GM08714 (cell line): Measurements from ENCODE around the gene CEP170B.
"Not testable (repeated sequence)": the region's sequence is repeated elsewhere in the genome, so short reads cannot be mapped to it uniquely, and the experiment has no call there.

ENCODE experiments used
- H3K4me3 ChIP-seq: fragments of 200-500 bp; sonication (Bioruptor generic); 2 replicates; pipeline ENCODE4 v1.5.1; 2014; ENCODE audit warnings: mild to moderate bottlenecking, low read length, inconsistent platforms
- ZNF274 ChIP-seq: IDR thresholded peaks from 2 replicates; pipeline ENCODE4 v1.6.1; 2012; ENCODE audit warnings: mild to moderate bottlenecking, low read depth, low read length

The CEP170B gene

DNA sequence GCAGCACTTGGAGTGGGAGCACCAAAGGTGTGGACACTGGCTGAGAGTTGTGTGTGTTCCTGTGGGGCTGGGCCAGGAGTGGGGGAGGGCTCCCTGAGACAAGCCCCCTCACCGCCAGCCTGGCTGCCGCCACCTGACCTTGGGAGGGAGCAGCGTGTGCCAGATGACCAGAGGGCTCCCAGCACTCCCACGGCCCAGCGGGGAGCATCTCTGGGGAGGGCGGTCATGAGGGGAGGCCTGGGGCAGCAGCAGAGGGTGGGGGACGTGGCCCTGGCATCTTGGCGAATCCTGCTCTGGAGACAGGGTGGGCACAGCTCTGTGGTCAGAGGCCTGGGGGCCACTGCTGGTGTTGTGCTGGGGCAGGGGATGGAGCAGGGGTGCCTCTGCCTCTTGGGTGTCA is 10.7 kb downstream of the CEP170B start:
- H3K4me3 ChIP-seq: no peak overlapping the region
- TF ChIP-seq ZNF274: no peak

DNA sequence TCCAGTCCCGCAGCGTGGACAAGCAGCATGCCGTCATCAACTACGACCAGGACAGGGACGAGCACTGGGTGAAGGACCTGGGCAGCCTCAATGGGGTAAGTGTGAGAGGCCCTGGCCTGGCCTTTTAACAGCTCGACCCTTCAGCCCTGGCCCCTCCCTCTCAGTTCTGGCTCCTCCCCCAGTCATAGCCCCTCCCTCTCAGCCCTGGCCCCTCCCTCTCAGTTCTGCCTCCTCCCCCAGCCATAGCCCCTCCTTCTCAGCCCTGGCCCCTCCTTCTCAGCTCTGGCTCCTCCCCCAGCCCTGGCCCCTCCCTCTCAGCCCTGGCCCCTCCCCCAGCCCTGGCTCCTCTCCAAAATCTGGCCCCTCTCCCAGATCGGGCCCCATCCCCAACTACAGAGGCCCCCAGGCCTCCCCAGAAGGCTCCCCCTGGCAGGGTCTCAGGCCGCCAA is 11.2 kb downstream of the CEP170B start:
- no peak for TF ChIP-seq ZNF274
- no peak overlapping the region for H3K4me3 ChIP-seq

DNA sequence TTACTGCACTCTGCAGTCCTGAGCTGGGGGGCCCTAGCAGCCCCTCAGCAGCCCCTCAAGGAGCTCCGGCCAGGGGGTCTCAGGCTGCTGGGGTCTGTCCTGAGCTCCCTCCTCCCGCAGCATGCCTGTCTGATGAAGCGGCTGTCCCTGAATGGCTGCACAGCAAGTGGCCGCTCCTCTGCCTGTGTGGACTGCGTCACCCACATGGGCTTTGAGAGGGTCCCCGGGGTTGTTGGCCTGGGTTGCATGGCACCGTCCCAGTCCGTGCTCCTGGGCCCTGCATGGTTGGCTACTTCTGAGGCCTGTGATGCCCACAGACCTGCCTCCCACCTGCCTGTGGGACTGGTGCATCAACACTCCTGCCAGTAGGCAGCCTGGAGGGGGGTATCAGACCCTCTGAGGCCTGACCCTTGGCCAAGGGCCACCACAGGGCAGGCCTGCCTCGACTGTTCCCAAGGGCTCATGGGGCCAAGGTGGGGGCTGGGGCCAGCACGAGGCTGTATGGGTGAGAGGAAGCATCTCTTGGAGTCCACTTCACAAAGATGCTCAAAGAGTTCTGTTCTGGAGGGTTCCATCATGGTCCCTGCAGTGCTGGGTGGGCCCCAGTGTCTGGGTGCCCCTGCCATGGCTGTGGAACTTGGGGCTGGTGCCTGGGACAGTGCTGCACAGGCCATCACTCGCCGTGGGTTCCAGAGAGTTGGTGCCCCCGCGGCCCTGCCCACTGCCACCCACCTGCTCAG is 12.2 kb downstream of the CEP170B start:
- H3K4me3 ChIP-seq: no peak overlapping the region
- no peak for TF ChIP-seq ZNF274

DNA sequence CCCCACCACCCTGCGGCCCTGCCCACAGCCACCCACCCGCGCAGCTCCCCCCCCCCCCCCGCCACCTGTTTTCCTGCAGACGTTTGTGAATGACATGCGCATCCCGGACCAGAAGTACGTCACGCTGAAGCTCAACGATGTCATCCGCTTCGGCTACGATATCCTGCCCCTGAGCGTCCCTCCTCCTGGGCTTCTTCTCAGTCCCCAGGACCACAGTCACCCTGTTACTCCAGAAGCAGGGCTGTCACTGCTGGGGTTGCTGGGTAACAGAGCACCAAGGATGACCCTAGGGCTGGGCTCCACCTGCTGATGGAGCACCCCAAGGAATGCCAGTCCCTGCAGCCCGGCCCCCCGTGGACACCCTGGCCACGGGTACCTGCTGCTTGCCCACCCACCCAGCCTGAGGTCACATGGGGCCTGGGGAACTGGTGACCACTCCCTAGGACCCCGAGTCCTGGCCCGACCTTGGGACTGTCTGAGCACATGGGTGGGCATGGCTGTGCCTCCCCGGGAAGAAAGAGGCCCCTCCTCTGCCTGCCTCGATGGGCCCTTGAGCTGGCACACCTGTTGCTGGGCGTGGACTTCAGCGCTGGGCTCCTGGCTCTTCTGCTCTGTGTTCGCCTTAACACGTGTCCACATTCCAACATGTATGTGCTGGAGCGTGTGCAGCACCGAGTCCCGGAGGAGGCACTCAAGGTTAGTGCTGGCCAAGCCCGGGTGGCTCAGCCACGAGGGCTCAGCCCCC is 12.9 kb downstream of the CEP170B start:
- H3K4me3 ChIP-seq: no peak overlapping the region
- TF ChIP-seq ZNF274: no peak

DNA sequence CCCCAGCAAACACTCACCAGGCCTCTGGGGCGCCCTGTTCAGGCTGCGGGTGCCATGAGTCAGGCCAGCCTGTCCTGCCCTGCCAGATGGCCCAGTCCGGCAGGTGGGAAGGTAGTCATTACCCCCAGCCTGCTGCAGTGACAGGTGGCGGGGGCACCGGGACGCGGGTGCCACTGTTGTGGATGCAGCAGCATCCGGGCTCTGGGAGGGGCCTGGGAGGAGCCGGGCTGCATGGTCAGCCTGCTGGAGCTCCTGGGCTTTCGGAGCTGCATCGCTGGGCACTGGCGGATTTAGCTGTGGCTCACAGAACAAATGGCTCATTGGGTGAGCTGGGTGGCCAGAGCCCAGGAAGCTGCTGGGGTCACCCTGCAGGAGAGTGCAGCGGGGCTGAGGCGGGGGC is 13.5 kb downstream of the CEP170B start:
- TF ChIP-seq ZNF274: no peak
- H3K4me3 ChIP-seq: no peak overlapping the region

DNA sequence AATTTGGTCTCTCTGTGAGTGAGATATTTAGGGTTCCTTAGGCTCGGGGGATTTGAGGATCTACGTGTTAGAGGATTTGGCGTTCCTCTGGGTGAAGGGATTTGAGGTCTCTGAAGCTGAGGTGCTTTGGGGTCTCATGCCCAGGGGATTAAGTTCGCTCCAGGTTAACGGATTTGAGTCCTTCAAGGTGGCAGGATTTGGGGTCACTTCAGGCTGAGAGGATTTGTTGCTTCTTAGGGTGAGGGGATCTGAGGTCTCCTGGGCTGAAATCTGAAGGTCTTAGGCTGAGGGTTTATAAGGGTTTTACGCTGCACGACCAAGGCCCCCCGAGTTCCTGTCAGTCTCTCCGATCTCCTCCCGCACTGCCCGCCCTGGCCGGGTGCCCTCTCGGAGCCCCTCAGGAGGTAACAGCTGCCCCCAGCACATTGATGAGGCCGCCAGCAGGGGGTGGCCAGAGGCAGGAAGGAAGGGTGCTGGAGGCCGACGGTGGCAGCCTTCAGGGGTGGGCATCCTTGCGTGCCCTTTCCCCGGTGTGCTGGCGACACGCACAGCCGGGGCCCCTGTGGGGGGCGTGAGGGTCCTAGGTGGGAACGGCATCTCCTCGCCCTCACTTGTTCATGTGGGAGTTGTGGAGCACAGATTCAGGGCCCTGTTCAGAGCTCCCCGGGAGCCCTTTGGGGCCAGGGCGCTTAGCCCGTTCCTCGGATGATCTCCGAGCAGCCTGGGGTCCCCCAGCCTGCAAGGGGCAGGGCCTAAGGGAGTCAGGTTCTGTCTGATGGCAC is 14.3 kb downstream of the CEP170B start:
- TF ChIP-seq ZNF274: no peak
- H3K4me3 ChIP-seq: no peak overlapping the region

DNA sequence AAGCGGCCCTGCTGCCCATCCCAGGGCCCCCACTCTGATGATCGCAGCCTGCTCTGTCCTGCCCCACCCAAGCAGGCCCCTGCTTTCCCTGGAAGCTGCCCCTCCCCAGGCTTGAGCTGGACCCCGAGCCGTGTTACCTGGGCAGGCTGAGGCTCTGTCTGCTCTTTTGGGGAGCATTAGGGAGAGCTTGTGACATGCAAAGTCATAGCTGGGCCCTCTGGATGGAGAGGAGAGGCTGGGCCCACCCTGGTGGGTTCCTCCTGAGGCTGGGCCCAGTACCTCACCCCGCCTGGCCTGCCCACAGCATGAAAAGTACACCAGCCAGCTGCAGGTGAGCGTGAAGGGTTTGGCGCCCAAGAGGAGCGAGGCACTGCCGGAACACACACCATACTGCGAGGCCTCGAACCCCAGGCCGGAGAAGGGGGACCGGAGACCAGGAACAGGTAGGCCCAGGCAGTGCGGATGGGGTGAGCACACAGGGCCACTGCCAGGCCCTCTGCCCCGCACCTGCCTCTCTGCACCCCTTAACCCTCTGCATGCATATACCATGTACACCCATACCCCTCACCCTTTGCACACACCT is 15.0 kb downstream of the CEP170B start:
- H3K4me3 ChIP-seq: no peak overlapping the region
- TF ChIP-seq ZNF274: no peak

DNA sequence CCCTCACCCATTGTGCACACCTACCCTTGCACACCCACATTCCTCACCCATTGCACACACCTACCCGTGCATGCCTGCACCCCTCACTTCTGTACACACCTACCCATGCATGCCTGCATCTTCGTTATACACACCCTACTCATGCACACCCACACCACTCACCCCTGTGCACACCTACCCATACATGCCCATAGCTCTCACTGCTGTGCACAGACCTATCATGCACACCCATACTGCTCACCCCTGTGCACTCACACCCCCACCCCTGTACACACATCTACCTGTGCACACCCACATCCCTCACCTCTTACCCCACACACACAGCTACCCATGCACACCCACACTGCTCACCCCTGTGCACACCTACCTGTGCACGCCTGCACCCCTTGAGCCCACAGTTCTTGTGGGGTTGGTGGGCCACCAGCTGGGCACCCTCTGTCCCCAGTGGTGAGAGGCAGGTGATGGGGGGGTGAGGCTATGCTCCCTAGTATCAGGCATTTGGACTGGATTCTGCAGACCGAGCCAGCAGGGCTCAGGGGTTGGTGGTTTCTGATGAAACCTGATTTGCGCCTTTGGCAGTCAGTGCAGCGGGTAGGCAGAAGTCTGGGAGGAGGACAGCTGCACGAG is 15.6 kb downstream of the CEP170B start:
- TF ChIP-seq ZNF274: no peak
- no peak overlapping the region for H3K4me3 ChIP-seq

DNA sequence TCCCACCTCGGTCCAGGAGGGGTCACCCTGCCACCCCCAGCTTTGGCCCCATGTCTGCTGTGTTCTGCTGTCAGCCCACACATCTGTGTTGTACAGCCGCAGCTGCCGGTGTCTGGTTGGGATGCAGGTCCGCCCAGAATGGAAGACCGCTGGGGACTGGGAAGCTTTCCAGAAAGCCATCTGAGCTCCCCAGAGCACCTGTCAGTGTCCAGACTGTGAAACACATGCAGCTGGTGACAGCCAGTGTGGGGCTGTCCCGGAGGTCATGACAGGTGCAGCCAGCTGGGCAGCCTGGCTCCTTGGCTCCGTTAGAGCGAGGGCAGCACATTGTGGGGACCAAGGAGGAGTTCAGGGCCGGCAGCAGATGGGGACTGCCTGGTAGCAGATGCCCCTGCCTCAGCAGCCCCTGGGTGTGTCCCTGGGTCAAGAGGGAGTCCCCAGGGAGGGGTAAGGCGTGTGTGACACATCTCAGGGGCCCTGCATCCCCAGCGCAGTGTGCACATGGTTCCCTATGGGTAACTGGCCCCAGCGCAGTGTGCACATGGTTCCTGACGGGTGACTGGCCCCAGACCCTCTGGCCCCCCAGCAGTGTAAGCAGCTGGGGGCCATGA is 16.4 kb downstream of the CEP170B start:
- no peak for TF ChIP-seq ZNF274
- H3K4me3 ChIP-seq: no peak overlapping the region

DNA sequence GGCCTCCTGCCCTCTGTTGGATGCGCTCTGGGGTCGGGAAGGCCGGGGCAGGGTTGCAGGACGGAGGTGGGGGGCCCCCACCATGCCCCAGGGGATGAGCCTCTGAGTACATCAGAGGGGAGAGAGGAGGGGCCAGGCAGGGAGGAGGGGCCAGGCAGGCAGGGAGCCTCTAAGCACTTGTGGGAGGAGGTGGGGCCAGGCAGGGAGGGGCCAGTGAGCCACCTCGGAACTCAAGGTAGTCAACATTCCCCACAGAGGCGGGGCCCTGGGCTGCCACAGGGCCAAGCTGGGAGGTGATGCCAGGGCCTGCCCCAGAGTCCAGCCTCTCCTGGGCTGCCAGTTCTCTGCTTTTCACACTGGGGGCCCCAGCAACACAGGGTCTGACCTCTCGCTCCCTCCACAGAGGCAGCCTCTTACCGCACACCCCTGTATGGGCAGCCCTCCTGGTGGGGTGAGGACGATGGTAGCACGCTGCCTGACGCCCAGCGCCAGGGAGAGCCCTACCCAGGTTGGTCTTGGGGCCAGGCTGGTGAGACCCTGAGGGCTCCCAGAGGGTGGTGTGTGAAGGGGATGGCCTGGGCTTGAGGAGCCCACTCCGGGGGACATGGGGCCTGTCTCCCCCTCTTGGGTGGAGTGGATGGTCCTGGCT is 17.4 kb downstream of the CEP170B start:
- no peak for TF ChIP-seq ZNF274
- H3K4me3 ChIP-seq: no peak overlapping the region

DNA sequence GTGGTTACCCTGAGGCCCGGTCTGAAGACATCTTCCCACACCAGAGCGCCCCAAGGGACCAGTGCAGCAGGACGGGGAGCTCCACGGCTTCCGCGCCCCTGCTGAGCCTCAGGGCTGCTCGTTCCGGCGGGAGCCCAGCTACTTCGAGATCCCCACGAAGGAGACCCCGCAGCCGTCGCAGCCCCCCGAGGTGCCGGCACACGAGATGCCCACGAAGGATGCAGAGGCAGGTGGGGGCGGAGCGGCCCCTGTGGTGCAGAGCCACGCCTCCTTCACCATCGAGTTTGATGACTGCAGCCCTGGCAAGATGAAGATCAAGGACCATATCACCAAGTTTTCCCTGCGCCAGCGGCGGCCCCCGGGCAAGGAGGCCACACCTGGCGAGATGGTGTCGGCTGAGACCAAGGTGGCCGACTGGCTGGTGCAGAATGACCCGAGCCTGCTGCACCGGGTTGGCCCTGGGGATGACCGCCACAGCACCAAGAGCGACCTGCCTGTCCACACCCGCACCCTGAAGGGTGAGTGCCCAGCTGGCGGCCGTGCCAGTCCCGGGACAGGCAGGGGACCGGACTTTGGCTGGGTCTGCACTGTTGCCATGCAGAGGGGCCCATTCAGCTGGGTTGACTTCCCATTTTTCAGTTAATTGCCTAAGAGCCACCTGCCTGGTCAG is 18.1 kb downstream of the CEP170B start:
- TF ChIP-seq ZNF274: no peak
- no peak overlapping the region for H3K4me3 ChIP-seq

DNA sequence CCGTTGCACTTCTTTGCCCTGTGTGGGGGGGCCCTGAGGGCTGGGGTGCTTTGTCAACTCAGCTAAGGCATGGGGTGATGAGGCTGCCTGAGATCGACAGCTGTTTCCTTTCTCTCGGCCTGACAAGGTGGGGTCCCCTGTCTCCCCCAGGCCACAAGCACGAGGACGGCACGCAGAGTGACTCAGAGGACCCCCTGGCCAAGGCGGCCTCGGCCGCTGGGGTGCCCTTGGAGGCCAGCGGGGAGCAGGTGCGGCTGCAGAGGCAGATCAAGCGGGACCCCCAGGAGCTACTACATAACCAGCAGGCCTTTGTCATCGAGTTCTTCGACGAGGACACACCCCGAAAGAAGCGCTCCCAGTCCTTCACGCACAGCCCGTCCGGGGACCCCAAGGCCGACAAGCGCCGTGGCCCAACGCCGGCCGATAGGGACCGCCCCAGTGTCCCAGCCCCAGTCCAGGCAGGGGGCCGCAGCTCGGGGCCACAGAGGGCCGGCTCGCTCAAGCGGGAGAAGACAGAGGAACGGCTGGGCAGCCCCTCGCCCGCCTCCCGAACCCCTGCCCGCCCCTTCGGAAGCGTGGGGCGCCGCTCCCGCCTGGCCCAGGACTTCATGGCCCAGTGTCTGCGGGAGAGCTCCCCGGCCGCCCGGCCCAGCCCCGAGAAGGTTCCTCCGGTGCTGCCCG is 18.8 kb downstream of the CEP170B start:
- no peak for TF ChIP-seq ZNF274

DNA sequence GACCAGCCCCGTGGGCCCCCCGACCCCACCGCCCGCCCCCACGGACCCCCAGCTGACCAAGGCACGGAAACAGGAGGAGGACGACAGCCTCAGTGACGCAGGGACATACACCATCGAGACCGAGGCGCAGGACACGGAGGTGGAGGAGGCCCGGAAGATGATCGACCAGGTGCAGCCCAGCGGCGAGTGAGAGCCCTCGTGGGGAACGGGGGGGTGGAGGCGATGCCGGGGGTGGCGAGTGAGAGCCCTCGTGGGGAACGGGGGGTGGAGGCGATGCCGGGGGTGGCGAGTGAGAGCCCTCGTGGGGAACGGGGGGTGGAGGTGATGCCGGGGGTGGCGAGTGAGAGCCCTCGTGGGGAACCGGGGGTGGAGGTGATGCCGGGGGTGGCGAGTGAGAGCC is 19.3 kb downstream of the CEP170B start:
- H3K4me3 ChIP-seq: not testable (repeated sequence)

More for the DNA sequence above, 18.8 kb downstream of the CEP170B start:
- no peak overlapping the region for H3K4me3 ChIP-seq
